ENCODE results near the gene CDK5R1.

Gene CDK5R1

GRCh38 chr17:32470405-32471167, 16.2 kb upstream of the CDK5R1 start:
- DNase-seq (ENCODE audit: low read depth in 3 of 3) = no peak

GRCh38 chr17:32471652-32472051, 15.1 kb upstream of the CDK5R1 start:
- no peak for DNase-seq (ENCODE audit: low read depth in 3 of 3)

- DNase-seq (ENCODE audit: low read depth in 3 of 3) = no peak
Measured at GRCh38 chr17:32475258-32475657, 11.5 kb upstream of the CDK5R1 start.

- no peak for DNase-seq (ENCODE audit: low read depth in 3 of 3)
Measured at GRCh38 chr17:32477220-32477619, 9.6 kb upstream of the CDK5R1 start.

GRCh38 chr17:32479074-32479617, 7.6 kb upstream of the CDK5R1 start:
- no peak for DNase-seq (ENCODE audit: low read depth in 3 of 3)

GRCh38 chr17:32481193-32481592, 5.6 kb upstream of the CDK5R1 start:
- no peak for DNase-seq (ENCODE audit: low read depth in 3 of 3)

- DNase-seq (ENCODE audit: low read depth in 3 of 3) = no peak
Measured at GRCh38 chr17:32482568-32483320, 4.0 kb upstream of the CDK5R1 start.

- DNase-seq (ENCODE audit: low read depth in 3 of 3) = peak in 1 of 3 experiments; percentile 13
Measured at GRCh38 chr17:32483451-32484019, 3.3 kb upstream of the CDK5R1 start.

- DNase-seq (ENCODE audit: low read depth in 3 of 3) = no peak
Measured at GRCh38 chr17:32484041-32484461, 2.7 kb upstream of the CDK5R1 start.

- DNase-seq (ENCODE audit: low read depth in 3 of 3) = no peak
Measured at GRCh38 chr17:32484628-32485027, 2.2 kb upstream of the CDK5R1 start.

GRCh38 chr17:32485261-32486110, 1.3 kb upstream of the CDK5R1 start:
- DNase-seq (ENCODE audit: low read depth in 3 of 3) = no peak

- peak; percentile 47 to 59 (median 59) for DNase-seq (ENCODE audit: low read depth in 3 of 3)
Measured at GRCh38 chr17:32486111-32486700, 587 bp upstream of the CDK5R1 start.

- no peak for DNase-seq (ENCODE audit: low read depth in 3 of 3)
Measured at GRCh38 chr17:32487473-32488176, 832 bp downstream of the CDK5R1 start.

GRCh38 chr17:32488177-32488542, 1.4 kb downstream of the CDK5R1 start:
- DNase-seq (ENCODE audit: low read depth in 3 of 3) = no peak

- DNase-seq (ENCODE audit: low read depth in 3 of 3) = no peak
Measured at GRCh38 chr17:32488604-32489180, 1.9 kb downstream of the CDK5R1 start.

- DNase-seq (ENCODE audit: low read depth in 3 of 3) = no peak
Measured at GRCh38 chr17:32489320-32490100, 2.7 kb downstream of the CDK5R1 start.

GRCh38 chr17:32490101-32490482, 3.3 kb downstream of the CDK5R1 start:
- DNase-seq (ENCODE audit: low read depth in 3 of 3) = no peak

GRCh38 chr17:32491371-32492263, 4.8 kb downstream of the CDK5R1 start:
- no peak for DNase-seq (ENCODE audit: low read depth in 3 of 3)

GRCh38 chr17:32492264-32492589, 5.4 kb downstream of the CDK5R1 start:
- DNase-seq (ENCODE audit: low read depth in 3 of 3) = no peak
